K562 (cell line): ENCODE data around the gene FAM222A.

ENCODE experiments used
- ATF7 ChIP-seq: fragments of 450-650 bp; IDR thresholded peaks from 2 replicates; pipeline ENCODE4 v1.7.1; 2014; ENCODE audit warnings: mild to moderate bottlenecking, moderate library complexity
- CHD4 ChIP-seq: fragments of 200-600 bp; sonication (generic); IDR thresholded peaks from 3 replicates; pipeline ENCODE4 v1.6.1; 2012; ENCODE audit warnings: low read depth, mild to moderate bottlenecking, mixed read lengths, low read length, inconsistent platforms; ENCODE audit not compliant: insufficient read depth, insufficient replicate concordance, poor library complexity, severe bottlenecking
- DACH1 ChIP-seq: fragments of 450-650 bp; IDR thresholded peaks from 2 replicates; pipeline ENCODE4 v1.6.1; 2018; ENCODE audit not compliant: partially characterized antibody
- KLF1 ChIP-seq: fragments of 450-650 bp; IDR thresholded peaks from 2 replicates; pipeline ENCODE4 v1.6.1; 2016; ENCODE audit warnings: missing genetic modification characterization, missing compliant biosample characterization
- POLR2A ChIP-seq: fragments of 450-650 bp; conservative IDR thresholded peaks from 2 replicates; pipeline ENCODE4 v1.6.1; 2016
- SRSF9 ChIP-seq: fragments of 200-400 bp; formaldehyde crosslinking; IDR thresholded peaks from 2 replicates; pipeline ENCODE4 v1.6.1; 2017; ENCODE audit warnings: low read depth, low read length, borderline replicate concordance
- TAF1 ChIP-seq: IDR thresholded peaks from 2 replicates; pipeline ENCODE4 v1.6.1; 2011; ENCODE audit warnings: mild to moderate bottlenecking, low read length, moderate library complexity; ENCODE audit not compliant: insufficient read depth, control insufficient read depth, severe bottlenecking; ENCODE audit errors: extremely low read depth
- ZNF232 ChIP-seq: sonication (generic); formaldehyde crosslinking; IDR thresholded peaks from 2 replicates; pipeline ENCODE4 v1.8.0; 2022; ENCODE audit warnings: mild to moderate bottlenecking, missing genetic modification reagents
- ZNF3 ChIP-seq: fragments of 250-450 bp; sonication (Bioruptor Pico); IDR thresholded peaks from 2 replicates; pipeline ENCODE4 v1.5.0; 2021; ENCODE audit warnings: mild to moderate bottlenecking, moderate library complexity
- ZSCAN29 ChIP-seq: fragments of 450-650 bp; IDR thresholded peaks from 2 replicates; pipeline ENCODE4 v1.6.1; 2017
- TF ChIP-seq, protein P1 (sequence below): sonication (generic); formaldehyde crosslinking; IDR thresholded peaks from 2 replicates; pipeline ENCODE4 v1.8.0; 2022; ENCODE audit warnings: mild to moderate bottlenecking, missing genetic modification reagents
- TF ChIP-seq, protein P2 (sequence below): sonication (generic); formaldehyde crosslinking; IDR thresholded peaks from 2 replicates; pipeline ENCODE4 v1.9.0; 2022; ENCODE audit warnings: mild to moderate bottlenecking, missing genetic modification reagents

DNA sequence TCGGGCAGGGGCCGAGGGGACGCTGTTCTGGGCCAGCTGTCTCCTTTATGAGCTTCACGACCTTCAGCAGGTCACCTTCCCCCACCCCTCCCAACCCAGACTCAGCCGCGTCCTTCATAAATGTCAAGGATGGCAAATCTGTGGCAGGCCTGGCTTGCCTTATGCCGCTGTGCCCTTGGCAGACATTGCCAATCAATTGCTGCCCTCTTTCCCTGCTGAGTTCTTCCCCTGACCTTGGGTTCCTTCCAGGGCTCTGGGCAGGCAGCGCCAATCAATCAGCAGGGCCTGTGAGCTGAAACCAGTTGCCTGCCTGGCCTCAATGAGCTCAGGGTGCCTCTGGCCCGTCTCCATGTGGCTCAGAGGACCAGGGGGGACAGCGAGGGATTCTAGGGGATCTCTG lies 7.7 kb downstream of the FAM222A start:
- TF ChIP-seq KLF1 (tag) (no peak), CHD4 (no peak), ZNF3 (no peak), ZNF232 (CRISPR knock-in tag) (no peak), POLR2A (no peak), DACH1 (no peak), TAF1 (no peak), ZSCAN29 (no peak), ATF7 (no peak), SRSF9 (no peak)
- TF ChIP-seq, protein P1, sequence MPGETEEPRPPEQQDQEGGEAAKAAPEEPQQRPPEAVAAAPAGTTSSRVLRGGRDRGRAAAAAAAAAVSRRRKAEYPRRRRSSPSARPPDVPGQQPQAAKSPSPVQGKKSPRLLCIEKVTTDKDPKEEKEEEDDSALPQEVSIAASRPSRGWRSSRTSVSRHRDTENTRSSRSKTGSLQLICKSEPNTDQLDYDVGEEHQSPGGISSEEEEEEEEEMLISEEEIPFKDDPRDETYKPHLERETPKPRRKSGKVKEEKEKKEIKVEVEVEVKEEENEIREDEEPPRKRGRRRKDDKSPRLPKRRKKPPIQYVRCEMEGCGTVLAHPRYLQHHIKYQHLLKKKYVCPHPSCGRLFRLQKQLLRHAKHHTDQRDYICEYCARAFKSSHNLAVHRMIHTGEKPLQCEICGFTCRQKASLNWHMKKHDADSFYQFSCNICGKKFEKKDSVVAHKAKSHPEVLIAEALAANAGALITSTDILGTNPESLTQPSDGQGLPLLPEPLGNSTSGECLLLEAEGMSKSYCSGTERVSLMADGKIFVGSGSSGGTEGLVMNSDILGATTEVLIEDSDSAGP = no peak
- TF ChIP-seq, protein P2, sequence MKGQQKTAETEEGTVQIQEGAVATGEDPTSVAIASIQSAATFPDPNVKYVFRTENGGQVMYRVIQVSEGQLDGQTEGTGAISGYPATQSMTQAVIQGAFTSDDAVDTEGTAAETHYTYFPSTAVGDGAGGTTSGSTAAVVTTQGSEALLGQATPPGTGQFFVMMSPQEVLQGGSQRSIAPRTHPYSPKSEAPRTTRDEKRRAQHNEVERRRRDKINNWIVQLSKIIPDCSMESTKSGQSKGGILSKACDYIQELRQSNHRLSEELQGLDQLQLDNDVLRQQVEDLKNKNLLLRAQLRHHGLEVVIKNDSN (CRISPR knock-in tag) = no peak
